ENCODE measurements around the gene EFNA2.

DNA sequence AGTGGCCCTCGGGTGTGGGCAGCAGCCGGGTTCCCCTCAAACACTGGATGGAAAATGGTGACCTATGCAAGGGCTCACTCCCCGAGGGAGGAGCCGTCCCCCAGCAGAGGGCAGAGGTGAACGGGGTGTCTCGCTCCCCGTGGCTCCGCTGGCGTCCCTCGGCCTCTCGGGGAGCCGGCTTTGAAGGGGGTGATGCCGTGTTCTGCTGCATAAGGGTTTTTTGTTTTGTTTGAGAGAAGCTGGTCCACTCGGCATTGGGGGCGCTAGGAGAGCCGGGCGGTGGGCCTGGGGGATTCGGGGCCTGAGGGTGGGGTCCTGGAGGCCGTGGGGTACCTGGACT is 4.0 kb downstream of the EFNA2 start:
- TF ChIP-seq, protein P1, sequence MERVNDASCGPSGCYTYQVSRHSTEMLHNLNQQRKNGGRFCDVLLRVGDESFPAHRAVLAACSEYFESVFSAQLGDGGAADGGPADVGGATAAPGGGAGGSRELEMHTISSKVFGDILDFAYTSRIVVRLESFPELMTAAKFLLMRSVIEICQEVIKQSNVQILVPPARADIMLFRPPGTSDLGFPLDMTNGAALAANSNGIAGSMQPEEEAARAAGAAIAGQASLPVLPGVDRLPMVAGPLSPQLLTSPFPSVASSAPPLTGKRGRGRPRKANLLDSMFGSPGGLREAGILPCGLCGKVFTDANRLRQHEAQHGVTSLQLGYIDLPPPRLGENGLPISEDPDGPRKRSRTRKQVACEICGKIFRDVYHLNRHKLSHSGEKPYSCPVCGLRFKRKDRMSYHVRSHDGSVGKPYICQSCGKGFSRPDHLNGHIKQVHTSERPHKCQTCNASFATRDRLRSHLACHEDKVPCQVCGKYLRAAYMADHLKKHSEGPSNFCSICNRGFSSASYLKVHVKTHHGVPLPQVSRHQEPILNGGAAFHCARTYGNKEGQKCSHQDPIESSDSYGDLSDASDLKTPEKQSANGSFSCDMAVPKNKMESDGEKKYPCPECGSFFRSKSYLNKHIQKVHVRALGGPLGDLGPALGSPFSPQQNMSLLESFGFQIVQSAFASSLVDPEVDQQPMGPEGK (CRISPR knock-in tag; IDR thresholded peaks at IDR 0.05; ENCODE audit: borderline replicate concordance): no peak
- TF ChIP-seq ZFP3 (CRISPR knock-in tag; IDR thresholded peaks at IDR 0.05): no peak
- TF ChIP-seq BACH2 (CRISPR knock-in tag; IDR thresholded peaks at IDR 0.05; ENCODE audit: borderline replicate concordance): no peak
- TF ChIP-seq, protein P2, sequence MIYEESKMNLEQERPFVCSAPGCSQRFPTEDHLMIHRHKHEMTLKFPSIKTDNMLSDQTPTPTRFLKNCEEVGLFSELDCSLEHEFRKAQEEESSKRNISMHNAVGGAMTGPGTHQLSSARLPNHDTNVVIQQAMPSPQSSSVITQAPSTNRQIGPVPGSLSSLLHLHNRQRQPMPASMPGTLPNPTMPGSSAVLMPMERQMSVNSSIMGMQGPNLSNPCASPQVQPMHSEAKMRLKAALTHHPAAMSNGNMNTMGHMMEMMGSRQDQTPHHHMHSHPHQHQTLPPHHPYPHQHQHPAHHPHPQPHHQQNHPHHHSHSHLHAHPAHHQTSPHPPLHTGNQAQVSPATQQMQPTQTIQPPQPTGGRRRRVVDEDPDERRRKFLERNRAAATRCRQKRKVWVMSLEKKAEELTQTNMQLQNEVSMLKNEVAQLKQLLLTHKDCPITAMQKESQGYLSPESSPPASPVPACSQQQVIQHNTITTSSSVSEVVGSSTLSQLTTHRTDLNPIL (CRISPR knock-in tag; IDR thresholded peaks at IDR 0.05; ENCODE audit: low read depth): no peak
- no peak for TF ChIP-seq ISL1 (CRISPR knock-in tag; IDR thresholded peaks at IDR 0.05)
